ENCODE measurements around the gene CEMP1. TPM values are rescaled to one million over a fixed set of nuclear protein-coding genes. Genes with fewer than 3 reads are reported as not detected.

Gene CEMP1
- polyA plus RNA-seq, 1 experiment: not detected

GRCh38 chr16:2519711-2520080 lies 11.5 kb downstream of the CEMP1 start:
- ChIA-PET CTCF (interaction anchor here (0.6 to 0.8 kb wide), 3 partner anchors 8 to 32 kb away, joined by 3 read pairs; partner anchors contain the start of gene CEMP1), POLR2A (no interaction called here)
- H3K4me3 ChIP-seq (ENCODE audit: low read depth, low read length): no peak overlapping the region
- TF ChIP-seq CTCF (IDR thresholded peaks at IDR 0.05; ENCODE audit: insufficient read depth, low read depth, low read length): no peak
- DNase-seq (ENCODE audit: low read depth): no peak
- no peaks in the 10 kb centered on the region for H3K27me3 ChIP-seq (ENCODE audit: control insufficient read depth, insufficient read depth, low read length)
- H3K36me3 ChIP-seq (ENCODE audit: control insufficient read depth, insufficient read depth, low read length): peaks cover 16% of the 10 kb centered on the region

- ChIA-PET POLR2A (no interaction called here), CTCF (interaction anchor here (0.7 to 0.8 kb wide), 2 partner anchors 12 to 31 kb away, joined by 3 read pairs; partner anchors contain the start of gene CEMP1)
- no peaks in the 10 kb centered on the region for H3K27me3 ChIP-seq (ENCODE audit: control insufficient read depth, insufficient read depth, low read length)
- TF ChIP-seq CTCF (IDR thresholded peaks at IDR 0.05; ENCODE audit: insufficient read depth, low read depth, low read length): no peak
- no peak for DNase-seq (ENCODE audit: low read depth)
- H3K4me3 ChIP-seq (ENCODE audit: low read depth, low read length): no peak overlapping the region
- peaks cover 11% of the 10 kb centered on the region for H3K36me3 ChIP-seq (ENCODE audit: control insufficient read depth, insufficient read depth, low read length)
Measured at GRCh38 chr16:2518823-2519710, 12.1 kb downstream of the CEMP1 start.

GRCh38 chr16:2517954-2518605 lies 13.1 kb downstream of the CEMP1 start:
- ChIA-PET POLR2A (interaction anchor here (0.6 kb wide), 1 partner anchor 205 kb away, joined by 7 read pairs; no protein-coding TSS in a partner anchor), CTCF (no interaction called here)
- peaks cover 7% of the 10 kb centered on the region for H3K36me3 ChIP-seq (ENCODE audit: control insufficient read depth, insufficient read depth, low read length)
- no peak overlapping the region for H3K4me3 ChIP-seq (ENCODE audit: low read depth, low read length)
- no peak for TF ChIP-seq CTCF (IDR thresholded peaks at IDR 0.05; ENCODE audit: insufficient read depth, low read depth, low read length)
- no peak for DNase-seq (ENCODE audit: low read depth)
- no peaks in the 10 kb centered on the region for H3K27me3 ChIP-seq (ENCODE audit: control insufficient read depth, insufficient read depth, low read length)

GRCh38 chr16:2516391-2517240 lies 14.6 kb downstream of the CEMP1 start:
- DNase-seq (ENCODE audit: low read depth): no peak
- ChIA-PET POLR2A (no interaction called here), CTCF (no interaction called here)
- Histone ChIP-seq H3K27me3 (ENCODE audit: control insufficient read depth, insufficient read depth, low read length) (no peaks in the 10 kb centered on the region), H3K36me3 (ENCODE audit: control insufficient read depth, insufficient read depth, low read length) (peaks cover 7% of the 10 kb centered on the region), H3K4me3 (ENCODE audit: low read depth, low read length) (no peak overlapping the region)
- TF ChIP-seq CTCF (IDR thresholded peaks at IDR 0.05; ENCODE audit: insufficient read depth, low read depth, low read length): no peak

Data from BJ (cell line).